ENCODE results near the gene SORCS1.

Gene SORCS1

GRCh38 chr10:106741006-106741530 is 423.4 kb downstream of the SORCS1 start:
- DNase-seq (ENCODE audit: low read depth) = no peak

- no peak for DNase-seq (ENCODE audit: low read depth)
Measured at GRCh38 chr10:106740071-106740470, 424.4 kb downstream of the SORCS1 start.

- no peak for DNase-seq (ENCODE audit: low read depth)
Measured at GRCh38 chr10:106734220-106734619, 430.3 kb downstream of the SORCS1 start.

- DNase-seq (ENCODE audit: low read depth) = no peak
Measured at GRCh38 chr10:106728232-106728631, 436.3 kb downstream of the SORCS1 start.

- no peak for DNase-seq (ENCODE audit: low read depth)
Measured at GRCh38 chr10:106727170-106727569, 437.3 kb downstream of the SORCS1 start.

- no peak for DNase-seq (ENCODE audit: low read depth)
Measured at GRCh38 chr10:106722524-106722923, 442.0 kb downstream of the SORCS1 start.

GRCh38 chr10:106720683-106721082 is 443.8 kb downstream of the SORCS1 start:
- no peak for DNase-seq (ENCODE audit: low read depth)

- DNase-seq (ENCODE audit: low read depth) = no peak
Measured at GRCh38 chr10:106716381-106716780, 448.1 kb downstream of the SORCS1 start.

GRCh38 chr10:106714734-106715555 is 449.6 kb downstream of the SORCS1 start:
- DNase-seq (ENCODE audit: low read depth) = no peak

GRCh38 chr10:106713846-106714245 is 450.7 kb downstream of the SORCS1 start:
- DNase-seq (ENCODE audit: low read depth) = no peak

- no peak for DNase-seq (ENCODE audit: low read depth)
Measured at GRCh38 chr10:106712988-106713387, 451.5 kb downstream of the SORCS1 start.

GRCh38 chr10:106711313-106711906 is 453.1 kb downstream of the SORCS1 start:
- no peak for DNase-seq (ENCODE audit: low read depth)

GRCh38 chr10:106708506-106708905 is 456.0 kb downstream of the SORCS1 start:
- no peak for DNase-seq (ENCODE audit: low read depth)

GRCh38 chr10:106707657-106708056 is 456.8 kb downstream of the SORCS1 start:
- no peak for DNase-seq (ENCODE audit: low read depth)

GRCh38 chr10:106706127-106706526 is 458.4 kb downstream of the SORCS1 start:
- no peak for DNase-seq (ENCODE audit: low read depth)

- DNase-seq (ENCODE audit: low read depth) = no peak
Measured at GRCh38 chr10:106705681-106706100, 458.8 kb downstream of the SORCS1 start.

- DNase-seq (ENCODE audit: low read depth) = no peak
Measured at GRCh38 chr10:106696239-106696638, 468.3 kb downstream of the SORCS1 start.

- DNase-seq (ENCODE audit: low read depth) = no peak
Measured at GRCh38 chr10:106694696-106695095, 469.8 kb downstream of the SORCS1 start.

GRCh38 chr10:106682175-106682574 is 482.3 kb downstream of the SORCS1 start:
- no peak for DNase-seq (ENCODE audit: low read depth)

- DNase-seq (ENCODE audit: low read depth) = no peak
Measured at GRCh38 chr10:106680061-106680460, 484.4 kb downstream of the SORCS1 start.

GRCh38 chr10:106679314-106679713 is 485.2 kb downstream of the SORCS1 start:
- DNase-seq (ENCODE audit: low read depth) = no peak

GRCh38 chr10:106672517-106673175 is 491.9 kb downstream of the SORCS1 start:
- no peak for DNase-seq (ENCODE audit: low read depth)

GRCh38 chr10:106661767-106662140 is 502.8 kb downstream of the SORCS1 start:
- no peak for DNase-seq (ENCODE audit: low read depth)
